ENCODE results near the gene RELN.

The RELN gene

DNA sequence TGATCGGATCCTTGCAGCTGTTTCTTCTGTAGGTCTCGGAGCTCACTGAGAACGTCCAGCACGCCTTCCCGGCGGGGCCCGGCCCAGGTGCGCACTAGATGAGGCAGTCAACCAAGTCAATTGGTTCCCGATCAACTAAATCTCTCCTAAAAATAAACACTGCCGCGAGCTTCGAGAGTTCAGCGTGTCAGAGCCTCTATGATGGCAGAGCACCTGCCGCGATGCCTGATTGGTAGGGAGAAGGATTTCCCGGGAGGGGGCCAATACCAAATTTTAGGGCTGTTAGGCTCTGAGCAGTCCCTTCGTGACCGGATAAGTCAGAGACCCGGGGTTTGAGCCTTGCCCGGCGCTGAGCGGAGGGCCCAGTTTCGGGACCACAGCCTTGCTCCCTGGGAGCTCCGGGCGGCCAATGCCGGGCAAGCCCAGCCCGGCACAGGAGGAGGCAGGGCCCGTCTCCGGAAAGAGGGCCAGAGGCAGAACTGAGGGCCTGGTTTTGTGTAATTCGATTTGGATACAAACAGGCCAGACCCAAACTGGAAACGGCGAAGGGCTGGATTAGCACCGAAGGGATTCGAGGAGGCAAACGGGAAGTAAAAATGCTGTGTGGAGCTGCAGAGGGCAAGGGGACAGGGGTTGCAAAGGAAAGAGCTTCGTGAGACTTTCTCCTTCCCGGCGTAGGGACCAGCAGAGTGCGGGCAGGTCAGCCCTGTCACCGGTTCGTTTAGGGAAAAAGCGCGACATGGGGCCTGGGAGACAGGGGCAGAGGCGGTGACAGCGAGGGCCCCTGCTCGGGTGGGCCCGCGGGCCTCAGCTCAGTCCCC, 544.0 kb downstream of the RELN start:
- no peak for DNase-seq

DNA sequence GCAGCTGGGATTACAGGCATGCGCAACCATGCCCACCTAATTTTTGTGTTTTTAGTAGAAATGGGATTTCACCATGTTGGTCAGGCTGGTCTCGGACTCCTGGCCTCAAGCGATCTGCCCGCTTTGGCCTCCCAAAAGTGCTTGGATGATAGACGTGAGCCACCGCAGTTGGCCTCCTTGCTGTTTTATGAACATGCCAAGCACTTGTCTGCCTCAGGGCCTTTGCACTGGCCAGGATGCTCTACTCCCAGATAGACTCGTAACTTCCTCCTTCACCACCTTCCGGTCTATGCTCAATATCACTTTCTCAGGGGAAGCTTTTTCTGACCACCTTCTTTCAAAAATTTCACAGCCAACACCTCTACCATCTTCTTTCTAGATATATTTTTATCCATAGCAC, 549.8 kb downstream of the RELN start:
- no peak for DNase-seq

DNA sequence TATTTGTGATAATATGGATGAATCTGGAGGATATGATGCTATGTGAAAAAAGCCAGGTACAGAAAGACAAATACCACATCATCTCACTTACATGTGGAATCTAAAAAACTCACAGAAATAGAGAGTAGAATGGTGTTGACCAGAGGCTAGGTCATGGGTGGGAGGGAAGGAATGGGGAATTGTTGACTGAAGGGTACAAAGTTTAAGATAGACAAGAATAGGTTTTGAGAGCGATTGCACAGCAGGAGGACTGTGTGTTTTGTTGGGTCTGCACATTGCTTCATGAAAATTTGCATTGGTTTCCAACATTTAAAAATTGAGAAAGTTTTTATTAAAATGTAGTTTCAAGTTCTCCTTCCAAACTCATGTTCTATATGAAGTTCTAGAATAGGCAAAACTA, 551.8 kb downstream of the RELN start:
- DNase-seq, result no peak

DNA sequence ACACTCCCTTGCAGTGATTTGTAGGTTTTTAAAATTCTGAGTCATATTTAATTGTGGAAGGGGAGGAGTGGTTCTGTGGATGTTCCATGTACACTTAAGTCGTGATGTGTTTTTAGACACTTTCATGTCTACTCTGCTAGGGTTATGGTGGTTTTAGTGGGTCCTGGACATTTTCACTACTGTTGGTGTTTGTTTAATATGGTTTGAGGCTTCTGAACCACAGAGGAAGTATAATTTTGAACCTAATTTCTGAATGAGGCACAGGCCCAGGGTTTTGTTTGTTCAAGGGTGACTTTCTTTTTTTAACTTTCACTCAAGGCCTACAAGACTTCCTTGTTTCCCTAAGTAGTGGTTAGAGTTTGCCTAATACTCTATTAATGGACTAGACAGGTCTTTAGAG, 556.7 kb downstream of the RELN start:
- DNase-seq, result no peak

DNA sequence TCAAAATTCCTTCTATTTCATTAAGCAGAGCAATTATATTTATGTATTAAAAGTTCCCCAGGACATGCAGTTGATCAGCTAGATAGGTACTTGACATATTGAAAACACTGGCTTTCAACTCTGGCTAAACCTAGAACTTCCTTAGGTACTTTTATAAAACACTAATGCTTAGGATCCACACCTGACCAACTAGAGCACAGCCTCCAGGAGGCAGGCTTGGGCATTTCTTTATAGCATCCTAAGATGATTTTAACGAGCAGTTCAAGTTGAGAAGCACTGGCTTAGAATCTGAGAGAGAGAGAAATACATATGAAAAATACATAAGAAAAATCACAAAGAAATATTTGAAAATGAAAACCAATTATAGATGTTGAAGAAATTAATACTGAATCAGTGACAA, 564.3 kb downstream of the RELN start:
- no peak for DNase-seq

DNA sequence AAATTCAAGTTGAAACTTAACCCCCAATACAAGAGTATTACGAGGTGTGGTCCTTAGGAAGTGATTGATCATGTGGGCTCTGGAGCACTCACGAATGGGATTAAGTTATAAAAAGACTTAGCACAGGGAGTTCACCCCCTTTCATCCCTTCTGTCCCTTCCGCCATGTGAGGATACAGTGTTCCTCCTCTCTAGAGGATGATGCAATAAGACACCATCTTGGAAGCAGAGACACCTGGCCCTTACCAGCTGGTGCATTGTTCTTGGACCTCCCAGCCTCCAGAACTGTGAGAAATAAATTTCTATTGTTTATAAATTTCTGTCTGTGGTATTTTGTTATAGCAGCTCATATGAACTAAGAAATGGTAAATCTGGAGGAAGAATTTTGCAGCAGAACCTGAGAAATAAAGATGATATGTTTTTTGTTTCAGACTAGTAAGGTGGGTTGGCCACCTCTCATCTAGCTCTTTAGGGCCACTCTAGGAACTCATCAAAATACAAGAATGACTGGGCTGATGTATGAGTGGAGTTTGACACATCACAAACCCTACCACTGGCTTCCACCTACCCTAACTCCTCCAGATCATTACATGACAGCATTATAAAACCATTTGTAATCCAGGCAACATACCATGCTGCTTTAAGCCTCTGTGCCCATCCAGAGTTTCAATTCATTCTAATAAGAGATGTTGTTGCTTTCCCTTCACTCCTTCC, 565.8 kb downstream of the RELN start:
- no peak for DNase-seq
